Measurements from ENCODE around the gene ERCC6L2. TPM values are rescaled to one million over a fixed set of nuclear protein-coding genes. Genes with fewer than 3 reads are reported as not detected.

The ERCC6L2 gene
- total and polyA plus RNA-seq, 8 donors, result 28.0 to 58.6 (median 53.3) TPM

DNA sequence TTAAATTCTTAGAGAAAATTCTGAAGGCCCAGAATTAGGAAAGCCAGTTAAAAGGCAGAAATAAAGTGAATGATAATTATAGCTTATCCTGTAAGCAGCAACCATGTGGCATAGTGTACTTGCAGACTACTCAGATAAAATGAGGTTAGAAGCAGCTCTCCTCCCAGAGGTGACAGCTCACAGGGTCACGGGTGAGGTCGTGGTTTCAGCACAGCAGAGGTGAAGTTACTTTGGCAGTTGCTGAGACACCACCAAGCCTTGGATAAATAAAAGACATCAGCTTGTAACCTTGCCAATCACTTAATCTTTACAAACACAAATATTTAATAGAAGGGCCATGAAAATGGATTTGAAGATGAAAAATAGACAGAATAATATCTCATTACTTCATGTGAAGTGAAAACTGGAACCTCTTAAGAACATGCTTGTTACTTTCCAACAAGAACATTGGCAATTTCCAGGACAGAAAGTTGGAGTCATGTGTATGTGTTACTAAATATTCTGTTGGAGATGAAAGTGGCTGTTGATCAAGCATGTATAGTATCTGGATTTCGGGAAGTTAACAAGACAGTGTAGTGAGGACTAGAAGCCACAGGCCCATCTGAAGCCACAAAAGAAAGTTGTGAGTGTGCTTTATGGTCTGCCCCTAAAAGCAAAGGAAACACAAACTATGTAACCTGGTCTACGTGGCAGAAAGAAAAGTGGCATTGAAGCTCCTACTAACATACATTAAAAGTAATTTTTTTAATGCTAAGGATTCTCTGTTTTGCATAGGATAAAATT is 134.4 kb downstream of the ERCC6L2 start:
- peaks cover 0 to 7% of the 10 kb centered on the region in 2 donors for H3K4me1 ChIP-seq
- H3K4me3 ChIP-seq, result no peak overlapping the region
- intact Hi-C loops (cut with DNase I), result no loop called here
- no peak for ATAC-seq
- no peaks in the 10 kb centered on the region for H3K9me3 ChIP-seq
- H3K27me3 ChIP-seq, result no peaks in the 10 kb centered on the region
- TF ChIP-seq CTCF (IDR thresholded peaks at IDR 0.05), result no peak
- DNase-seq, result no peak
- peaks cover 0 to 58% of the 10 kb centered on the region in 2 donors for H3K36me3 ChIP-seq
- H3K27ac ChIP-seq, result no peak overlapping the region

DNA sequence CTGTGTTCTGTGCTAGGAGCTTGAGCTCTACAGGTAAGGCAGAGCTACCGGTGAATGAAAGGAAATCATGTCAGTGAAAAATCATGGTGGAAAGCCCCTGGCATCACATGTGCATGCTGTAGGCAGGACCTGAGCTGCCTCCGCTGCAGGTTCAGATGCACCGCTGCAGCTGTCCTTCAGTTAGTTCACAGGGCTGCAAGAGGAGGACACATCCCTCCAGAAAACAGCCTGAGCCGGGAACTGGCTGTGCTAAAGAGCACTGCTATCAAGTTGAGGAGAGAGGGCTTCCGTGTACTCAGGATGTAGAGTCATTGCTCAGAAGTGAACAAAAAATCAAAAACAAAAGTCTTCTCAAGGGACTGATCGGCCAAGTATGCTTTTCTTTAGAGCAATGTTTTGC is 138.6 kb downstream of the ERCC6L2 start:
- intact Hi-C loops (cut with DNase I), result no loop called here
- ATAC-seq, result no peak
- peaks cover 0 to 52% of the 10 kb centered on the region in 2 donors for H3K36me3 ChIP-seq

DNA sequence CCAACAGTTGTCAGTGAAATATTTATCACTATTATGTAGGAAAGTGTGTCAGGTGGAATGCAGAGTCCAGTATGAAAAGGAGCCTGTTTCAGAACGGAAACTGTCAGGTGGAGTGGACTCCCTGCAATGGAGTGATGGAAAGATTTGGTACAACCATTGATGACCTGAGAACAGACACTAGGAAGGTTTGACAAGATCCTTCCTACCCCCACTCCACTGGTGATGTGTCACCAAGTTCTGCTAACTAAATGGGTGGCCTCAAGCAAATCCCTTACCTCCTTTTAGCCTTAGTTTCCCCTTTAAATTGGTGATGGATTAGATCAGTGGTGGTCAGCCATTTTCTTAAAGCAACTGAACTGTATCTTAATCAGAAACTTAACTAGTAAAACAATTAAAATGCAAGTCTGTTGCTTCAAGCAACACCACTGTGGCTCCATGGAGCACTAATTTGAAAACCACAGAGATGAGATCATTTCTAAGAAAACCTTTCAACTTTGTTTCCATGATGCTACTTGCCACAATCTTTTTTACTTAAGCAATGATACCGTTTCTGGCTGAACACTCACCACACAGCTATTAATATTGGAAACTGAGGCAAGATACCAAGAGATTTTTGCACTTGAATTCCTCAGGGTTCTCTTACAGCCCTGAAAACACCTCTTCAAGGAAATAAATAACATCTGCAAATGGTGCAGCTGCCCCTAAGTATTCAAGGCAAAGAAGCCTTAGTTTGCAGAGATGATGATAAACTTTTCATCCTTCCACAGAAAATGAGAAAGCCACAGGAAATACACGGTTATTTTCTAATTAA is 140.6 kb downstream of the ERCC6L2 start:
- DNase-seq (no peak), ATAC-seq (no peak)
- intact Hi-C loops (cut with DNase I), result no loop called here
- no peak overlapping the region for H3K4me3 ChIP-seq
- H3K27me3 ChIP-seq, result peaks cover 8 to 20% of the 10 kb centered on the region in 2 donors
- H3K27ac ChIP-seq, result no peak overlapping the region
- no peak for TF ChIP-seq CTCF (IDR thresholded peaks at IDR 0.05)
- H3K9me3 ChIP-seq, result no peaks in the 10 kb centered on the region
- peaks cover 0 to 45% of the 10 kb centered on the region in 2 donors for H3K36me3 ChIP-seq
- H3K4me1 ChIP-seq, result peaks cover under 1 to 9% of the 10 kb centered on the region in 2 donors

More for the DNA sequence above, 138.6 kb downstream of the ERCC6L2 start:
- no peak for DNase-seq
- TF ChIP-seq CTCF (IDR thresholded peaks at IDR 0.05), result no peak
- Histone ChIP-seq H3K9me3 (no peaks in the 10 kb centered on the region), H3K4me1 (no peaks in the 10 kb centered on the region), H3K27ac (no peak overlapping the region), H3K4me3 (no peak overlapping the region), H3K27me3 (peaks cover 0 to under 1% of the 10 kb centered on the region in 2 donors)
